ENCODE results near the gene EYS.

The EYS gene

DNA sequence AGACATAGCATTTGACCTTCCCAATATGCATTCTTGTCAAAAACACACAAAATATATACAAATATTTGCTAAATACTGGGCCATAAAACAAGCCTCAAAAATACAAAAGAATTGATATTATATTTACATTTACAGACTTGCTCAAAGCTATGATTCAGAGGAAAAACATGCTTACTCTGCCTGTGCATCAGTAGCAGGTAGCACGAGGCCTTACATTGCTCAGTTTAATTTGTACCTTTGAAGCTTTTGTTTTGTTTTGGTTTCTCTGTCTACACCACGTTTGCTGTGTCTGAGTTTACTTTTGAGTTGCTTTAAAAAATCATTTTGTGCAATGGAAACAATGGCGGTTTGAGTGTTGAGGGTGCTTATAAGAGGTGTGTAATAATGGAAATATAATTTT is 1972.1 kb downstream of the EYS start:
- no peaks in the 10 kb centered on the region for H3K4me1 ChIP-seq (ENCODE audit: control insufficient read depth, low read length)
- no peak for TF ChIP-seq EZH2phosphoT487 (IDR thresholded peaks at IDR 0.05; ENCODE audit: borderline replicate concordance, low read length)
- TF ChIP-seq, protein P1, sequence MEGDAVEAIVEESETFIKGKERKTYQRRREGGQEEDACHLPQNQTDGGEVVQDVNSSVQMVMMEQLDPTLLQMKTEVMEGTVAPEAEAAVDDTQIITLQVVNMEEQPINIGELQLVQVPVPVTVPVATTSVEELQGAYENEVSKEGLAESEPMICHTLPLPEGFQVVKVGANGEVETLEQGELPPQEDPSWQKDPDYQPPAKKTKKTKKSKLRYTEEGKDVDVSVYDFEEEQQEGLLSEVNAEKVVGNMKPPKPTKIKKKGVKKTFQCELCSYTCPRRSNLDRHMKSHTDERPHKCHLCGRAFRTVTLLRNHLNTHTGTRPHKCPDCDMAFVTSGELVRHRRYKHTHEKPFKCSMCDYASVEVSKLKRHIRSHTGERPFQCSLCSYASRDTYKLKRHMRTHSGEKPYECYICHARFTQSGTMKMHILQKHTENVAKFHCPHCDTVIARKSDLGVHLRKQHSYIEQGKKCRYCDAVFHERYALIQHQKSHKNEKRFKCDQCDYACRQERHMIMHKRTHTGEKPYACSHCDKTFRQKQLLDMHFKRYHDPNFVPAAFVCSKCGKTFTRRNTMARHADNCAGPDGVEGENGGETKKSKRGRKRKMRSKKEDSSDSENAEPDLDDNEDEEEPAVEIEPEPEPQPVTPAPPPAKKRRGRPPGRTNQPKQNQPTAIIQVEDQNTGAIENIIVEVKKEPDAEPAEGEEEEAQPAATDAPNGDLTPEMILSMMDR (IDR thresholded peaks at IDR 0.05; ENCODE audit: low read depth, low read length, poor library complexity, severe bottlenecking): no peak

DNA sequence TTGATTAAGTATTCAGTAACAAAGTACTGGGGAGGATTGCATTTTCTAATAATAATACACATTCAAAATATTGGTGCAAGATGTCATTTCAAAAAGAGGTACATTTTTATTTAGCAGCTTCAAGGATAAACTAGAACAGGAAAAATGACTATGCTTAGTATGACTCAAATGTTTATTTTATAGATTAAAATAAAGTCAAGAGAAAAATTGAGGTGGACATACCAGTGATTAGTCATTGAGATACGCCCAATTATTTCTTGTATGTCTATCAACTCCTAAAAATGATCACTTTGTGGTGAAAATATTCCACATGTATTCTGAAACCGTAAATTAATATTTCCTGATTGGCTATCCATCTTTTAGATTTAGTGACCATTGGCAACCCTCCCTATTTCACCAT is 1974.7 kb downstream of the EYS start:
- Histone ChIP-seq H3K36me3 (ENCODE audit: control insufficient read depth, low read length) (no peaks in the 10 kb centered on the region), H3K9me3 (ENCODE audit: control insufficient read depth, insufficient read depth, low read length) (peaks cover 3% of the 10 kb centered on the region; the same call in 1 of the 2 replicates), H3K27ac (ENCODE audit: low read depth, low read length) (no peak overlapping the region), H3K9me2 (replicated peaks; ENCODE audit: control insufficient read depth, low read length) (no peaks in the 10 kb centered on the region), H3F3A (ENCODE audit: control insufficient read depth, insufficient read depth) (0 out of 2 replicates have a peak, but pooled peaks cover 3% of the 10 kb centered on the region), H3K27me3 (ENCODE audit: control insufficient read depth, low read length) (no peaks in the 10 kb centered on the region), H3K4me1 (ENCODE audit: control insufficient read depth, low read length) (no peaks in the 10 kb centered on the region), H3K4me2 (ENCODE audit: low read length) (no peak overlapping the region), H4K20me1 (ENCODE audit: control insufficient read depth, insufficient read depth, low read depth, low read length) (no peaks in the 10 kb centered on the region), H3K79me2 (ENCODE audit: control insufficient read depth, low read length) (no peaks in the 10 kb centered on the region), H3K4me3 (ENCODE audit: low read length) (no peak overlapping the region)
- TF ChIP-seq EZH2phosphoT487 (IDR thresholded peaks at IDR 0.05; ENCODE audit: borderline replicate concordance, low read length): no peak
- TF ChIP-seq, protein P1 (IDR thresholded peaks at IDR 0.05; ENCODE audit: low read depth, low read length, poor library complexity, severe bottlenecking): no peak

More for the DNA sequence above, 1972.1 kb downstream of the EYS start:
- Histone ChIP-seq H3K79me2 (ENCODE audit: control insufficient read depth, low read length) (no peaks in the 10 kb centered on the region), H3K4me2 (ENCODE audit: low read length) (no peak overlapping the region), H3K27me3 (ENCODE audit: control insufficient read depth, low read length) (no peaks in the 10 kb centered on the region), H3K36me3 (ENCODE audit: control insufficient read depth, low read length) (no peaks in the 10 kb centered on the region), H3F3A (ENCODE audit: control insufficient read depth, insufficient read depth) (0 out of 2 replicates have a peak, but pooled peaks cover 3% of the 10 kb centered on the region), H3K4me3 (ENCODE audit: low read length) (no peak overlapping the region), H3K27ac (ENCODE audit: low read depth, low read length) (no peak overlapping the region), H3K9me3 (ENCODE audit: control insufficient read depth, insufficient read depth, low read length) (peaks cover 3% of the 10 kb centered on the region; the same call in 1 of the 2 replicates), H4K20me1 (ENCODE audit: control insufficient read depth, insufficient read depth, low read depth, low read length) (no peaks in the 10 kb centered on the region), H3K9me2 (replicated peaks; ENCODE audit: control insufficient read depth, low read length) (no peaks in the 10 kb centered on the region)

DNA sequence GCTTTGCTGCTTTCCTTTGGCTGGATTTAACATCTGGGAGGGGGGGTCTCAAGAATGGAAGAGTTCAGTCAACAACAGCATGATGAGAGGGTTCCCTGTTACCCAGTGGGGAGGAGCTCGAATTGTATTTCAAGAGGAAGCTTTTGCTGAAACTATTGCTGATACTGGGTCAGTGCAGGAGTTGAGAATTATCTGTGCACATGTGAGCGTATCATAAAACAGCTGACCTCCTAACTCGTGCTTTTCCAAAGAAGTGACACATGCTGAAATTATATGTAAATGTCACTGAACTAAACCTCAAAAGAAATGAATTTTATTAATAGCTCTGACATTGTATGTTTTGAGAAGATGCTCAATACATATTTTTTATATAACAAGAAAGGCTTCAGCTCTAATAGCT is 1975.1 kb downstream of the EYS start:
- H3K4me3 ChIP-seq (ENCODE audit: low read length): no peak overlapping the region
- no peaks in the 10 kb centered on the region for H3K36me3 ChIP-seq (ENCODE audit: control insufficient read depth, low read length)
- H3F3A ChIP-seq (ENCODE audit: control insufficient read depth, insufficient read depth): 0 out of 2 replicates have a peak, but pooled peaks cover 3% of the 10 kb centered on the region
- H3K4me1 ChIP-seq (ENCODE audit: control insufficient read depth, low read length): no peaks in the 10 kb centered on the region
- H3K79me2 ChIP-seq (ENCODE audit: control insufficient read depth, low read length): no peaks in the 10 kb centered on the region
- TF ChIP-seq, protein P1 (IDR thresholded peaks at IDR 0.05; ENCODE audit: low read depth, low read length, poor library complexity, severe bottlenecking): no peak
- no peak for TF ChIP-seq EZH2phosphoT487 (IDR thresholded peaks at IDR 0.05; ENCODE audit: borderline replicate concordance, low read length)
- no peaks in the 10 kb centered on the region for H3K27me3 ChIP-seq (ENCODE audit: control insufficient read depth, low read length)
- H3K4me2 ChIP-seq (ENCODE audit: low read length): no peak overlapping the region
- no peak overlapping the region for H3K27ac ChIP-seq (ENCODE audit: low read depth, low read length)
- peaks cover 3% of the 10 kb centered on the region; the same call in 1 of the 2 replicates for H3K9me3 ChIP-seq (ENCODE audit: control insufficient read depth, insufficient read depth, low read length)
- no peaks in the 10 kb centered on the region for H3K9me2 ChIP-seq (replicated peaks; ENCODE audit: control insufficient read depth, low read length)
- no peaks in the 10 kb centered on the region for H4K20me1 ChIP-seq (ENCODE audit: control insufficient read depth, insufficient read depth, low read depth, low read length)
